ENCODE measurements around the gene COL21A1.

COL21A1 gene

DNA sequence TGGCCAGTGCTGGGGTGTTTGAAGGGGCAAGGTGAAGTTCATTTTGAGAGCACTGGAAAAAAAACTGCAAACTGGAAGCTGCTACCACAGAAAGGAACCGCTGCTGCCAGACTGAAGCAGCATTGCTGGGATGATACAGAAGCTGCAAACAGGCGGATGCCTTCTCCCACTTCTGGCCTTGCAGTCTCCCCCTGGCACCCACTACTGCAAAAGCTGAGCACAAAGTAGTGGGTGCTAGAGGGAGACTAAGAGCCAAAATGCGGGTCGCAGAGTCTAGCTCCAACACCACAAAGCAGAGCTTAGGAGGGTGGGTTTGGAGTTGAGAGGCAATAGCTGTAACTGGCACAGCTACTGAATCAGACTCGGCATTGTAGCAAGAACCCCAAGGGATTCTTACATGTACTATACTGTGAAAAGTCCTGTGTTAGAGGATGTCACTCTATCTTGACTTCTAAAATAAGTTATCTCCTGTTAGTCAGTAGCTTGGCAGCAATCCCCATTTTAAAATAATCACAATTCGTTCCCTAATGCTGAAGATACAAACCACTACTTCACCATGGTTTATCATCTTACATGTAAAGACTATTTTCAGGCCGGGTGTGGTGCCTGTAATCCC, 44.0 kb upstream of the COL21A1 start:
- Histone ChIP-seq H3K27me3 (ENCODE audit: insufficient read depth, low read length, poor library complexity) (no peaks in the 10 kb centered on the region), H3K36me3 (ENCODE audit: insufficient read depth, low read length) (no peaks in the 10 kb centered on the region), H3K27ac (ENCODE audit: low read length) (no peak overlapping the region), H3K79me2 (ENCODE audit: insufficient read depth, low read length) (no peaks in the 10 kb centered on the region), H3K4me3 (ENCODE audit: low read depth in 1 of 2, low read length in 2 of 2) (no peak overlapping the region), H4K20me1 (ENCODE audit: insufficient read depth, low read length) (no peaks in the 10 kb centered on the region), H3K4me2 (ENCODE audit: insufficient read depth, low read length) (no peak overlapping the region), H3K9me3 (ENCODE audit: insufficient read depth, low read length, severe bottlenecking) (no peaks in the 10 kb centered on the region), H3K4me1 (ENCODE audit: insufficient read depth, low read length) (no peaks in the 10 kb centered on the region), H2AFZ (ENCODE audit: low read depth, low read length) (no peak overlapping the region), H3K9ac (ENCODE audit: low read depth, low read length) (no peak overlapping the region)
- DNase-seq: no peak
- no peak for TF ChIP-seq EZH2 (IDR thresholded peaks at IDR 0.05; ENCODE audit: borderline replicate concordance, low read depth, low read length, severe bottlenecking)
- TF ChIP-seq, protein P1, sequence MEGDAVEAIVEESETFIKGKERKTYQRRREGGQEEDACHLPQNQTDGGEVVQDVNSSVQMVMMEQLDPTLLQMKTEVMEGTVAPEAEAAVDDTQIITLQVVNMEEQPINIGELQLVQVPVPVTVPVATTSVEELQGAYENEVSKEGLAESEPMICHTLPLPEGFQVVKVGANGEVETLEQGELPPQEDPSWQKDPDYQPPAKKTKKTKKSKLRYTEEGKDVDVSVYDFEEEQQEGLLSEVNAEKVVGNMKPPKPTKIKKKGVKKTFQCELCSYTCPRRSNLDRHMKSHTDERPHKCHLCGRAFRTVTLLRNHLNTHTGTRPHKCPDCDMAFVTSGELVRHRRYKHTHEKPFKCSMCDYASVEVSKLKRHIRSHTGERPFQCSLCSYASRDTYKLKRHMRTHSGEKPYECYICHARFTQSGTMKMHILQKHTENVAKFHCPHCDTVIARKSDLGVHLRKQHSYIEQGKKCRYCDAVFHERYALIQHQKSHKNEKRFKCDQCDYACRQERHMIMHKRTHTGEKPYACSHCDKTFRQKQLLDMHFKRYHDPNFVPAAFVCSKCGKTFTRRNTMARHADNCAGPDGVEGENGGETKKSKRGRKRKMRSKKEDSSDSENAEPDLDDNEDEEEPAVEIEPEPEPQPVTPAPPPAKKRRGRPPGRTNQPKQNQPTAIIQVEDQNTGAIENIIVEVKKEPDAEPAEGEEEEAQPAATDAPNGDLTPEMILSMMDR (IDR thresholded peaks at IDR 0.05; ENCODE audit: borderline replicate concordance, extremely low read depth, low read length, poor library complexity, severe bottlenecking): no peak
- no peak for ATAC-seq (ENCODE audit: insufficient read depth, low read depth)

DNA sequence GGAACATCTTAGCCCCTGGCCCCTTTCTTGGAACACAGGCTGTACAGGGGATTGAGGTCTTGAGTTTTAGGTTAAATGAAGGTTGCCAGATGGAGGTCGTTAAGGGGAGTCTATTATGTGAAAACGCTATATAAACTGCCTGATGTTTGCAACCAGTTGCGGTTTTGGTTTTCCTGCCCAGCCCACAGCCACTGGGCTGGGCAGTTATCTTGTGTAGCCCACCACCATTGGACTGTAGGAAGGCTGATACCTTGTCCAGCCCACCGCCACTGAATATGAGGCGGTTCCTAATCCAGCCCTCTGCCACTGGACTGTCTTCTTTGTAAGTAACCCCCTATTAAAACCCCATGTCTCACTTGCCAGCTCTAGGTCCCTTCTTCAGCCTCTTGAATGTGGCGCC, 42.3 kb upstream of the COL21A1 start:
- Histone ChIP-seq H3K9me3 (ENCODE audit: insufficient read depth, low read length, severe bottlenecking) (no peaks in the 10 kb centered on the region), H3K4me2 (ENCODE audit: insufficient read depth, low read length) (no peak overlapping the region), H4K20me1 (ENCODE audit: insufficient read depth, low read length) (no peaks in the 10 kb centered on the region), H3K27ac (ENCODE audit: low read length) (no peak overlapping the region), H2AFZ (ENCODE audit: low read depth, low read length) (no peak overlapping the region), H3K79me2 (ENCODE audit: insufficient read depth, low read length) (no peaks in the 10 kb centered on the region), H3K4me3 (ENCODE audit: low read depth in 1 of 2, low read length in 2 of 2) (no peak overlapping the region), H3K4me1 (ENCODE audit: insufficient read depth, low read length) (no peaks in the 10 kb centered on the region), H3K9ac (ENCODE audit: low read depth, low read length) (no peak overlapping the region), H3K27me3 (ENCODE audit: insufficient read depth, low read length, poor library complexity) (no peaks in the 10 kb centered on the region), H3K36me3 (ENCODE audit: insufficient read depth, low read length) (no peaks in the 10 kb centered on the region)
- ATAC-seq (ENCODE audit: insufficient read depth, low read depth) (no peak), DNase-seq (no peak)
- TF ChIP-seq, protein P1 (IDR thresholded peaks at IDR 0.05; ENCODE audit: borderline replicate concordance, extremely low read depth, low read length, poor library complexity, severe bottlenecking): no peak
- no peak for TF ChIP-seq EZH2 (IDR thresholded peaks at IDR 0.05; ENCODE audit: borderline replicate concordance, low read depth, low read length, severe bottlenecking)

DNA sequence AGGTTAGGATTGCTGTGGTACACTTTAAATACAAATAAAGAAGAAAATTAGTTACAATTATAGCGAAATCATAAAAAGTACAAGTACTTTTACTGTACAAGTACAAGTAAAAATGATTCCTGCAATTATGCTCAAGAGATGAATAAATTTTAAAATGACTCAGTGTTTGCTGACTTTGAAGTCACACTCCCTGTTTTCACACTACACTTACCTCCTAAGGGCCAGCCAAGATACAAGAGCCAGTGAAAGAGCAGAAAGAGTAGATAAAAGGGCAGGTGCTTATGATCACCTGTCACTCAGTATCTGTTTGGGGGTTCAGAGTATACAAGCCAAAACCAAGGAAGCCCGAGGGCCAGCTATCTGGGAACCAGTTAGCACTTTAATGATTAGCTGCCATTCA, 41.0 kb upstream of the COL21A1 start:
- no peak overlapping the region for H3K27ac ChIP-seq (ENCODE audit: low read length)
- no peaks in the 10 kb centered on the region for H4K20me1 ChIP-seq (ENCODE audit: insufficient read depth, low read length)
- no peak overlapping the region for H3K9ac ChIP-seq (ENCODE audit: low read depth, low read length)
- ATAC-seq (ENCODE audit: insufficient read depth, low read depth) (no peak), DNase-seq (no peak)
- TF ChIP-seq EZH2 (IDR thresholded peaks at IDR 0.05; ENCODE audit: borderline replicate concordance, low read depth, low read length, severe bottlenecking): no peak
- TF ChIP-seq, protein P1 (IDR thresholded peaks at IDR 0.05; ENCODE audit: borderline replicate concordance, extremely low read depth, low read length, poor library complexity, severe bottlenecking): no peak
- H3K36me3 ChIP-seq (ENCODE audit: insufficient read depth, low read length): no peaks in the 10 kb centered on the region
- H3K27me3 ChIP-seq (ENCODE audit: insufficient read depth, low read length, poor library complexity): no peaks in the 10 kb centered on the region
- no peak overlapping the region for H2AFZ ChIP-seq (ENCODE audit: low read depth, low read length)
- no peaks in the 10 kb centered on the region for H3K79me2 ChIP-seq (ENCODE audit: insufficient read depth, low read length)
- no peak overlapping the region for H3K4me3 ChIP-seq (ENCODE audit: low read depth in 1 of 2, low read length in 2 of 2)
- H3K9me3 ChIP-seq (ENCODE audit: insufficient read depth, low read length, severe bottlenecking): no peaks in the 10 kb centered on the region
- no peaks in the 10 kb centered on the region for H3K4me1 ChIP-seq (ENCODE audit: insufficient read depth, low read length)
- H3K4me2 ChIP-seq (ENCODE audit: insufficient read depth, low read length): no peak overlapping the region

Data from DND-41 (cell line).